ENCODE results near the gene PLXNB2.
A peak's percentile ranks its signal among the peaks of the same experiment; 100 is the strongest.
"Not testable (repeated sequence)": the region's sequence is repeated elsewhere in the genome, so short reads cannot be mapped to it uniquely, and the experiment has no call there.

PLXNB2 gene

DNA sequence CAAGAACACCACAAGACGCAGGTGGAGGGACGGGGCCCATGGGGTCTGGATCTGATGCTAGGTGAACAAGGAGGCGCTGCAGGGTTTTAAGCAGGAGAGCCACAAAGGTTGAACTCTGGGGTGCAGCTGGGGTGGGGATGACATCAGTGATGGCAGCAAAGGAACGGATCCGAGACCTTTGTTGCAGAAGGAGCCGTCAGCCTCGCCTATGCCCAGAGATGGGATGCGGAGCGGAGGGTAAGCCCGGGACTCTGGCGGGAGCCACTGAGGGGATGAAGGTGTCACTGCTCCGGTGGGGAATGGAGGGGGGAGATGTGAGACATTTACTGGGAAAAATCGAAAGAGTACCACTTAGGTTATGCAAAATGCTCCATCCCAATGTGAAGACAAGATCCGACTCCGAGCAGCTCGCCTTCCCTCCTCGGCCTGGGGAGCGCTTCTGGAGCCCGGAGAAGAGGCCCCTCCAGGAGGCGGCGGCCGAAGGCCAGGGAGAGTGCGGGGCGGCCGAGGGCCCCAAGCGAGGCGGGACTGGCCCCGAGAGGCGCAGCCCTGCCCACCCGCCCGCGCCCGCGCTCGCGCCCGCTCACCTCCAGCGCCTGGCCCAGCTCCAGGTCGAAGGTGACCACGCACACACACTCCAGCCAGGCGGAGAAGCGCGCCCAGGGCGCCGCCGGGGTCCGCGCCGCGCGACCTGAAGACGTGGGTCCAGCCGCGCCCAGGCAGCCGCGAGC lies 18.9 kb upstream of the PLXNB2 start:
- no peak for DNase-seq

DNA sequence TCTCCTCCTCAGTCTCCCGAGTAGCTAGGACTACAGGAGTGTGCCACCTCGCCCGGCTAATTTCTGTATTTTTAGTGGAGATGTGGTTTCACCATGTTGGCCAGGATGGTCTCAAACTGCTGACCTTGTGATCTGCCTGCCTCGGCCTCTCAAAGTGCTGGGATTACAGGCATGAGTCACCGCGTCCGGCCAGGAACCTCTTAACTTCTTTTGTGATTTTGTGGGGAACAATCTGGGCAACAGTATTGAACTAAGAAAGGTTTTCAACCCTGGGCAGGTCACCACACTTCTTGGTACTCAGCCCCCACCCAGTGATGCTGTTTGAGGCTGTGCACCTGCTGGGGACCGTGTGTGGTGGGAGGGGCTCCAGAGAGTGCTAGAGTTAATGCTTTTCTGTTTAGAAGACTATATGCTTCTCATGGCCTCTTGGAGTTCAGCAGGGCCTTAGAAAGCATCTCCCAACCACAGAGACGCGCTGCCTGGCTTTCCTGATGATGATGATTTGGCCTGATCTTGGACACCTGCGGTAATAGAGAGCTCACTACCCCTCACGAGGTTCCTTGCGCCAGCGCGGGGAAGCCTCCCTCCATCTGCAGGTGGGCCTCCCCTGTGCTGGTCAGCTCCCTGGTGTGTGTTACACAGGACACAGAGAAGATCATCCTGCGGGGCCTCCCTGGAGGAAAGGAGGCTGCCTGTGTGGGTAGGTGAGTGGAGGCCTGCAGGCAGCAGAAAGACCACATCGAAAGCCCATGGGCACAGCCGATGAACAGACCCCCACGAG lies 18.2 kb upstream of the PLXNB2 start:
- DNase-seq, result no peak

DNA sequence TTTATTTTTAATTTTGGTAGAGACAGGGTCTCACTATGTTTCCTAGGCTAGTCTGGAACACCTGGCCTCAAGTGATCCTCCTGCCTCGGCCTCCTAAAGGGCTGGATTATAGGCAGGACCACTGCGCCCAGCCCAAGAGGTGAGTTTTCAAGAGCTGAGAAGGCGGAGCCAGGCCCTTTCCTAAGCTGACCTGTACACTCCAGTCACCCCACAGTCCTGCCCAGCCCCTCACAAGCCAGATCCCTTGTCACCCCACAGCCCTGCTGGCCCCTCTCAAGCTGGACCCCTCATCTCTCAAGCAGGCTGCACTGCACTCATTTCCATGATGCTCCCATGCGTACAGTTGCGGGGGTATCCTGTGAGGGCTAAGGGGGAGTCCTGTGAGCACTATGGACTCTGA lies 16.5 kb upstream of the PLXNB2 start:
- DNase-seq, result no peak

DNA sequence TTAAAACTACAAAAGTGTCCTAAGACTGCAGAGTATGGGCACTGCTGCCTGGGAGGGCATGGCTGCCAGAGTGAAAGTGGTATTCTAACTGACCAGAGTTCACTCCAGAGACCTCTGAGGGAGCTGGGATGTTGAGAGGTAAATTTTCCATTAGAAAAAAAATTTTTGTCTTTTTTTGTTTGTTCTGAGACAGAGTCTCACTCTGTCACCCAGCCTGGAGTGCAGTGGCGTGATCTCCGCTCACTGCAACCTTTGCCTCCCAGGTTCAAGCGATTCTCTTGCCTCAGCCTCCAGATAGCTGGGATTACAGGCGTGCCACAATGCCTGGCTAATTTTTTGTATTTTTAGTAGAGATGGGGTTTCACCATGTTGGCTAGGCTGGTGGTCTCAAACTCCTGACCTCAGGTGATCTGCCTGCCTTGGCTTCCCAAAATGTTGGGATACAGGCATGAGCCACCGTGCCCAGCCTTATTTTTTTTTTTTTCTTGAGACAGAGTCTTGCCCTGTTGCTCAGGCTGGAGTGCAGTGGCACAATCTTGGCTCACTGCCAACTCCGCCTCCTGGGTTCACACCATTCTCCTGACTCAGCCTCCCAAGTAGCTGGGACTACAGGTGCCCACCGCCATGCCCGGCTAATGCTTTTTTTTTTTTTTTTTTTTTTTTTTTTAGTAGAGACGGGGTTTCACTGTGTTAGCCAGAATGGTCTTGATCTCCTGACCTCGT lies 15.1 kb upstream of the PLXNB2 start:
- not testable (repeated sequence) for DNase-seq

DNA sequence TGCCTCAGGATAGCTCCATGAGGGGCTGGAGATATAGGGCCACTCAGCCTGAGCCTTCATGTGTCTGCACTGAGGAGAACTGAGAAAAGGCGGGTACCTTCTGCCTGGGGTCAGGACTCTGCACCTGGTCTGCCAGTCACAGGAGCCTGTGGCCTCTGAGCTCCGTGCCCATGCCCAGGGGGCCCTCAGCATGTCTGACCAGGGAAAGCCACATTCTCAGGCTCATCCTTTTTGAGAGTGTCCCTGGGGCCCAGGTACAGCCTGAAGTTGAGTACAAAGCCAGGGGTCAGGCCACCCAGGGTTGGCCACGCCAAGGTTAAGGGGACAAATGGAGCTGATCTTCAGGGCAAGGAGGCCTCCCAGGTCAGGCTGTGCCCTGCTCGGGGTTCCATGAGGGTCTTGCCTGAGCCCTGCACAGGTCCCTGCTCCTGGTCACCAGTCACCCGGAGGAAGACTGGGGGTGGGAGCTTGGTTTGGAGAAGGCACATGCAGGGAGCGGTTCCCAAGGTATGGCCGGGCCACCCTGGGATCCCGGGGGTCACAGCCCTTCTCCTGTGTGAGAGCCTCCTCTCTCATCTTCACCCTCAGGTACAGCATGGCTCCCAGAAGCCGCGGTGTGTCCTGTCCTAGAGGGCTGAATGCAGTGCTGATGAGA lies 13.4 kb upstream of the PLXNB2 start:
- DNase-seq, result no peak

DNA sequence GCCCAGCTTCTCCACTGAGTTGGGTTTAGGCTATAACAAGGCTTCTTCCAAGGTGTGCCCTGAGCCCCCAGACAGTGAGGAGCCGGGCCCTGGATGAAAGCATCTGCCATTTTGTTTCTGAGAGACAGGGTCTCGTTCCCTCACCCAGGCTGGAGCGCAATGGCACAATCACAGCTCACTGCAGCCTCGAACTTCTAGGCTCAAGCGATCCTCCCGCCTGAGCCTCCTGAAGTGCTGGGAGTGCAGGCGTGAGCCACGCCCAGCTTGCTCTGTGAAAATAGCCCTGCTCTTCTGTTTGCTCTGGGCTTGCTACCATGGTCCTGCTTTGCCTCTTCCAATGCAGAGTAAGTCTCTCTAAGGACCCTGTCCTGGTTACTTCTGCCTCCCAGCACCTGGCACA lies 12.7 kb upstream of the PLXNB2 start:
- no peak for DNase-seq

DNA sequence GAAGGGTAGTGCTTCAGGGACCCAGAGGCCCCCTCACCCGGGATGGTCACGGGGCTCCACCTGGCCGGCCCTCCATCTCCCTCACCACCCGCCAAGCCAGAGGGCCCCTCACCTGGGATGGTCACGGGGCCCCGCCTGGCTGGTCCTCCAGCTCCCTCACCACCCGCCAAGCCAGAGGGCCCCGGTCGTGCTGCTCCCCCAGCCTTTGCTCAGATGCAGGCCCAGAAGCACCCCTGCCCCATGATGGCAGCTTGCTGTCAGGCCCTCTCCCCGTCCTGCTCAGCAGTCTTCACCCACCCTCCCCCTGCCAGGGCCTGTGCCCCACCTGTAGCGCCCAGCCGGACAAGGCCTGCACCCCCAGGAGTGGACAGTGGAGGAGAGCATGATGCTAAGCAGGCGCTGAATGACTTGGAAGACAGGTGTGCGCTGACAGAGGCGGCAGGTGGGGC lies 12.1 kb upstream of the PLXNB2 start:
- DNase-seq, result no peak

DNA sequence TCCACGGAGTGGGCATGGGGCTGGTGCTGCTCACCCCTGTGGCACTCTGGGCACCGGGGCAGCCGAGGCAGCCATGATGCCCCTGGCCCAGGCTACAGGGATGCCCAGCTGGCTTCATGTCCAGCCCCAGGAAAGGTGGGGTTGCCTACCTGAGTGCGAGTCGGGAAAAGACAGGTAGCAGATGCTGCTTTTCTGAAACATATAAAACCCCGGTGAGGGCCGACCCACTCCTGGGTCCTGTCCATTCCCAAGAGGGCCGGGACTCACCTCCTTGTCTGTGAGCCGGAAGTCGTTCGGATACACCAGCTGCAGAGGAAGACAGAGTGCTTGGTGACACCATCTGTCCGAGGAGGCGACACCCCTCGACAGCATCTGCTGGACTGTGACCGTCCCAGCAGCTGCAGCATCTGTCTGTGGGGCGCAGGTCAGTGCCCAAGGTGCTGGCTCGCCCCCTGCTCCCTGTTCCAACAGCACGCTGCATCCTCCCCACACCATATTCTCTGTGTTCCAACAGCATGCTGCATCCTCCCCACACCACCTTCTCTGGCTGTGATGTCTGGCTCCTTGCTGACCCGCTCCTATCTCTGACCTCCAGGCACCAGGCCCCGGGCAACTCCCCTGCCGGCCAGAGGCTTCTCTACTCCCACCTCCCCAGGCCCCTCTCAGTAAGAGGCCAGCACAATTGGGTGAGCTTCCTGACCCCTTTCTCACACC lies 11.4 kb upstream of the PLXNB2 start:
- DNase-seq, result no peak

DNA sequence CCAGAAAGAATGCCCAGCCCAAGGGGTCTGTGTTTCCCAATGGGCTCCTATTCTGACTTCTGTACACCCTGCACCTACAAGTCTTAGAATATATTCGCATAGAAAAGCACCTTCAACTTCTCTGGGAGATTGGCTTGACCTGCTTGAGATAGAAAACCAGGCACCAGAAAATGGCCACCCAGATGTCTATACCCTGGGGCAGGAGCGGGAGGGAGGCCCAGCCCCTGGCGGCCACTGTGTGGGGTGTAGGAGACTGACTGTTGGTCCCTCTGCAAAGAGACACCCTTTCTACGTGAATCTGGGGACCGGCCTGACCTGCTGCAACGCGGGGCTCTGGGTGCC lies 10.9 kb upstream of the PLXNB2 start:
- no peak for DNase-seq

DNA sequence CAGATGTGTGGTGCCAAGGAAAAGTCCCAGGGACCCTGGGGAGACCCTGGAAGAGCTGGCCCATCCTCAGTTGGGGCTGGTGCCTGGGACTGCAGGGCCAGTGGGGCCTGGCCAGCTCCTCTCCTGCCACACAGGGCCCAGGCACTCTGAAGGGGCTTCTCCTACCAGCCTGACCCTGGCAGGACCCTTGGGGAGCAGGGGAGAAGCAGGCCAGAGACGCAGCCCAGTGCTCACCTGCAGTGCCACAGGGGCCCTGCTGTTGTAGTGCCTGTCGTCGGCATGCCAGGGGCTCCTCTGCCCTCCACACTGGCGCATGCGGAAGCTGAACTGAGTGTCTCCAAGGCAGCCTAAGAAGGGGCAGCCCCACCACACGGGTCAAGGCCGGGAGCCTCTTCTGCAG lies 10.2 kb upstream of the PLXNB2 start:
- DNase-seq, result no peak

DNA sequence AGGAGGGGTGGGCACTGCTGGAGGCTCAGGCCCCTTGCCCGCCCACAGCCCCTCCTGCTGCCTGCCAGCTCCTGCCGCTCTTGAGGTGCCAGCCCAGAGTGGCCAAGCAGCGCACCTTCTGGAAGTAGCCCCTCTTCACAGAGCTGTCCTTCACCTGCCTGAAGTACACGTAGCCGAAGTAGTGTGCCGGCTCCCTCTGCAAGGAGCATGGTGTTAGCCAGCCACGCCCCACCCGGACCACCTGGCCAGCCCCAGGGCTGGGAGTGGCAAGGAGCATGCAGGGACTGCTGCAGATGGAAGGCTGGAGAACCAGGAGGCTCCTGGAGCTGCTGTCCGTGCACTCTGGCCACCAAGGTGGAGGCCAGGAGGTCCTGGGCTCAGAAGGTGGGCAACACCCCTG lies 9.7 kb upstream of the PLXNB2 start:
- no peak for DNase-seq

DNA sequence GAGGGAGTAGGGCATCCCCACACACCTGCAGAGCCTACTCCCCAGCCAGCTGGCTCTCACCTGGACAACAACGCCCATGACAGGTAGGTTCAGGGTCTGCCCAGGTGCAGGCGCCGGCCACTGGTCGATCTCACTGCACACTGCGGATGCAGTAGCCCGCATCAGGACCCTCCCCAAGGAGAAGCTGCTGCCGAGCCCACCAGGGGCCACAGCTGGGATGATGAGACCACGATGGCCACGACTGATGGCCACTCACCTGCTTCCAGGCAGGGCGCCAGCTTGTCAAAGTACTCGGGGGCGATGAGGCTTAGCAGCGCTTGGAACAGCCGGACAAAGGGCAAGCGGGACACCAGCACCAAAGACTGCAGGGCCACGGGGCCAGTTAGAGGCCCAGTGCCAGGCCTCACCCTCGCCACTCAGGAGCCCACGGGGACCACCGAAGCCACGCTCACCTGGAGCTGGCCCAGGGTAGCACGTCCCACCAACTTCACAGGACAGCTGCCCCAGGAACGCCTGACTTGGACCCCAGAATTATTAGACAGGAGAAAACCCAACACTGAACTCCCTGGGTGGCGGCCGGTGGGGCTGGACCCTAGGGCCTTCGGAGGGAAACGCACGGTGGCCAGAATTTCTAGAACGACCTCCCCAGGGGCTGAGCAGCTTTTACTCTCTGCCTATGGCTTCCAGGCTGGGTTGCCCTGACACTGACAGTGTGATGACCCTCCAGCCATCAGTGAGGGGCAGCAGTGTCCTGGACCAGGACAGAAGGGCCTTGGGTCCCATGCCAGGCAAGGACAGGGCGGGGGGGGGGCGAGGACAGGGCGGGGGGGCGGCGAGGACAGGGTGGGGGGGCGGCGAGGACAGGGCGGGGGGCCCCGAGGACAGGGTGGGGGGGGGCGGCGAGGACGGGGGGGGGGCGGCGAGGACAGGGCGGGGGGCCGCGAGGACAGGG lies 8.9 kb upstream of the PLXNB2 start:
- no peak for DNase-seq

DNA sequence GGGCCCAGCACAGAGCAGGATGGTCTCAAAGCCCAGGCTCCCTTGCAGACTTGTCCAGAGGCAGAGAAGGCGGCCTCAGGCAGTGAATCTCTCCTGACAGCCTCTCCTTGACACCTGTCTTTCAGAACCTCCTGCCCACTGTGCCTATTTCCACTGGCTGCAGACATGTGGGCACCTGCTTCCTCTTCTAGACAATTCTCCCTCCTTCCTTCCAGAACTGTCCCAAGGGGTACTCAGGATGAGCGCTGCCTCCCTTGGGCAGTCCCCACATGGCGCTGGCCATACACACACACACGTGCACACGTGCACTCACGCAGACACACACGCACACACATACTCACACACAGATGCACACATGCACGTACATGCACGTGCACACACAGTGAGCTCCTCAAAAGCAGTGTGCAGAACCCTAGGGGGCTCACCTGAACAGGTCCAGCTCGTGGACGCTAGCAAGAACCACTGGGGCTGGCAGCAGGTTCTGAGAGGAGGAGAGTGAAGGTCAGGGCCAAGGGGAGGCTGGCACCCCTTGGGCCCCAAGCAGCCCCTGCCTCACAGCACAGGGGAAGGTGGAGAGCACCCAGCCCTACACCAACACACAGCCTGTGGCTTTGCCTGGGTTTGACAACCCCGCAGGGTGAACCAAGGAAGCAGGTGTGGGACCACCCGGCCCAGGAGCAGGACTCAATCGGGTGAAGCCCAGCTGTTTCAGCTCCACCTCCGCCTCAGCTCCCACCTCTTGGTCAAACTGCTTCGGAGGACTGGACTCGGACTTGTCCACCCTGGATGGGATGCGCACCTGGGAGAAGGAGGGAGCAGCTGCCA lies 8.1 kb upstream of the PLXNB2 start:
- DNase-seq, result no peak

DNA sequence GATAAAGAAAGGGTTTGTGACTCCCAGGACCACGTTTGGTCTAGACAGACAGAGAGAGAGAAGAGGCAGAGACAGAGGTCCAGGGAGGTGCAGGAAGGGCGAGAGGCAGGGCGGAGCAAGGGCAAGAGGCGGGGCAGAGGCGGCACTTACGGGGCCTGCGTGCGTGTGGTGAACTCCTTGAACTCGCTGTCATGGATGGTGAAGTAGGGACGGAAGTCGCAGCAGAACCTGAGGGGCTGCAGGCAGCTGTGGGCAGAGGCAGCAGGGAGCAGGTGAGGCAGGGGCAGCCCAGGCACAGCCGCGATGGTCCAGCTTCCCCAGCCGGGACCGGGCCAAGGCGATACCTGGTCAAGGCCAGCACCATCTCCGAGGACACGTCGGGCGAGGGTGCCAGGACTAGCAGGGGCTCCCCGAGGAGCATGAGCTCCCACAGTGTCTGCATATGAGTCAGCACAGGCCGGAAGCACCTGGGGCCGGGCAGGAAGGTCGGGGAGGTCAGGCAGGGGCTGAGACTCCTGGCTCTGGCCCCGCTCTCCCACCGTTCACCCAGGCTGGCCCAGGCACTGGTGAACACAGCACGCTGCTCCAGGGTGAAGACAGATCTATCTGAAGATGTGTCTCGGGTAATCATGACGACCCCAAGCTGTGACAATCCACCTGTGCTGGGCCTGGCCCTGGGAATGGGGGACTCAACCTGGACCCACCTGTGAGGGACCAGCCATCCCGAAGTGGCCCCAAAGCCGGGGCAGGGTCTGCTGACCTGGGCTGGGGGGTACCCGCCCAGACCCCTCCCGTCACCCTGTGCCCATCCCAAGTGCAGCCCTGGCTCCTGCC lies 7.2 kb upstream of the PLXNB2 start:
- peak; percentile 76 to 82 for DNase-seq

DNA sequence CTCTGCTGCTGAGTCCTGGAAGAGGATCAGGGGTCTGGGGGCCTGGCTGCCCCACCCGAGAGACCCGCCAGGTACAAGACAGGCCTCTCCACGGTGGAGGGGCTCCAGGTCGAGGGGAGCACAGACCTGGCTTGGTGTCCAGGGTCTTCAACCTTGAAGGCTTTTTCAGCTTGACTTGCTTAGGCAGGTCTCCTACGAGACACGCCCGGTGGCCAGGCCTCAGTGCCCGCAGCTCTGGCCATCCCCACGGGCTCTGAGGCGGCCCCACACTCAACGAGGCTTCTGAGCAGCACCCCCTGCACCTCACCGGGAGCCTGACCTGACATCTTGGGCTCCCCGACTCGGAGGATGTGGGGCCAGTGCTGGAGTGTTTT lies 6.6 kb upstream of the PLXNB2 start:
- no peak for DNase-seq

DNA sequence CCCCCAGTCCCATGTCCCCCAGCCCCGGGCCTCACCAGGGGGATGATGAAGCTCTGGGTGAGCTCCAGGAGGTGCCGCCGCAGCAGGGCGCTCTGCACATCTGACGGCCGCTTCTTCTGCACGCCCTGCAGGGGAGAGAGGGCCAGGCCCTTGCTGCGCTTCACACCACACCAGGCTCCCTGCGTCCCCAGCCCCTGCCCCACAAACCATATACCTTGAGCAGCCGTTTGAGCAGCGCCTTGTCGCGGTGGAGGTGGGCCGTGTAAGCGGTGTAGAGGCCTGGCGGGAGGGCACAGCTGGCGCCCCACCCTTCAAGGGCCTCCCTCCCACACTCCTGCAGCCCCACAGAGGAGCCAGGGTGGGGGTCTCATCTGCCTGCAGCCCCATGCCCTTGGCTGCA lies 6.2 kb upstream of the PLXNB2 start:
- DNase-seq, result no peak

DNA sequence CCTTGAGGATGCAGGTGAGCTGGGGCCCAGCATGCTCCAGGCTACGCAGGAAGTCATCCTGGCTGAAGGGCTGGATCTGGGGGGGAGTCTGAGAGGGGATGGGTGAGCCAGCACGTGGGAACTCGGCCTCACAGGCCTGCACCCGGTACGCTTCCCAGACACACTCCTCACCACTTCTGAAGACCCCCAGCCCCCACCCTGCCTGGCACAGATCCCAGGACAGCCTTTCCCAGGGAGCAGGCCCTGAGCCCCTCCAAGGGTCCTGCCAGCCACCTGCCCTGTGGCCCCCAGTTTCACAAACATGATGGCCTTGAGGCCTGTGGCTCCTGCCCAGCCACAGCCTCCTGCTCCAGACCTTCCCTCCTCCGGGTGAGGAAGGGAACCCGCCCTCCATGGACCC lies 5.6 kb upstream of the PLXNB2 start:
- DNase-seq, result no peak

DNA sequence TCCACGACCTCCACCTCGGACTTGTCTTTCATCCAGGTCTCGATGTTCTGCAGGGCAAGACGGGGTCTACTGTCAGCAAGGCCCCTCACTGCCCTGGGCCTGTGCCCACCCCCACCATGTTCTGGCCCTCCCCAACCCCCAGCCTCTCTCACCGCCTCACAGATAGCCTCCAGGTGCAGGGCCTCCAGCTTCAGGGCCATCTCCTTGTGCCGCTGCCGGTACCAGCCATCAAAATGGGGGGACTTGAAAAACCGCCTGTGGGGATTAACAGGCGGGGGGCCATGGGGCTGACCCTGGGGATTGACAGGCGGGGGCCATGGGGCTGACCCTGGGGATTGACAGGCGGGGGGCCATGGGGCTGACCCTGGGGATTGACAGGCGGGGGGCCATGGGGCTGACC lies 4.9 kb upstream of the PLXNB2 start:
- no peak for DNase-seq

DNA sequence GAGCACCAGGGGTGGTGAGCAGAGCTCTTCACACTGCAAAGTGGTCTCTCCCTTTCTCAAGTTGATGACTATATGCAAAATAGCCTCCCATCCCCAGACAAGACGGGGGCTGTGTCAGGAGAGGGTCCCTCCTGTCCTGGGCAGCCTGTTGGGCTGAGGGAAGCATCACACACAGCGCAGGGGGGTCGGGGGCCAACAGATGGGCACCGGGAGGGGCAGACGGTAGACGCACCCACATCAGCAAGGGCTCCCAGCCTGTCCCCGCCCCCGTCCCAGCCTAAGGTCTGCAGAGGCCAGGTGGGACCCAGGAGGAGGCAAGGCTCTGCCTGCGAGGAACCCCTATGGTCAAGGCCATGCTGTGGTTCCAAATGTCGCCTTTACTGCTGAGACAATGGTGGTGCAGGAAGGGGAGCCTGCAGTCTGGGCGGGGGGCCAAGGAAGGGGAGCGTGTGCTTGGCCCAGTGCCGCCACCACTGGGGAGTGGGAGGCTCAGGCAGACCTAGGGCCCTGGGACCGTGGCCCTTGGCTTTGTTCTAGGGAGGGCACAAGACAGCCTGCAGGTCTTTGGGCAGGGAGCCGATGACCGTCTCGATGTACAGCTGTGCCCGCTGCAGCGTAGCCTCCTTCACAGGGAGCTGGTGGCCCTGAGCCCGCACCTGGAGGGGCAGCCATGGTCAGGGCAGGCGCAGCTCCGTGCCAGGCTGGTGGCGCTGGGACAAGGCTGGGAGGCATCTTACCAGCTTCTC lies 4.3 kb upstream of the PLXNB2 start:
- no peak for DNase-seq
